Heart left ventricle (tissue), 16 donors: Measurements from ENCODE around the gene BTBD1. TPM values are rescaled to one million over a fixed set of nuclear protein-coding genes. Genes with fewer than 3 reads are reported as not detected.
A peak's percentile ranks its signal among the peaks of the same experiment; 100 is the strongest.

Source experiments
- ATAC-seq, 4 donors: fragments of 200-7000 bp; cut with Tn5 transposase; one replicate each; pipeline ENCODE4 v1.9.1; 2020 to 2022; ENCODE audit warnings: moderate library complexity in 4 of 4, mild to moderate bottlenecking in 3 of 4, moderate number of reproducible peaks in 1 of 4
- DNase-seq, 5 donors: peaks; one replicate each; pipeline ENCODE4 v3.0.0-alpha.2; 2020
- H3K27ac ChIP-seq, 12 donors: fragments of 200-600 bp; sonication (generic) in 4 of 12; one replicate each; pipeline versions ENCODE4 v1.5.0 to v1.8.0; 2016 to 2022; ENCODE audit warnings: mild to moderate bottlenecking in 2 of 12
- H3K27me3 ChIP-seq, 9 donors: fragments of 200-600 bp; sonication (generic) in 2 of 9; one replicate each; pipeline versions ENCODE4 v1.5.1 to v1.8.0; 2016 to 2022; ENCODE audit warnings: mild to moderate bottlenecking in 3 of 9
- H3K36me3 ChIP-seq, 9 donors: fragments of 200-600 bp; sonication (generic) in 2 of 9; one replicate each; pipeline versions ENCODE4 v1.5.0 to v1.8.0; 2018 to 2022; ENCODE audit warnings: mild to moderate bottlenecking in 2 of 9
- H3K4me1 ChIP-seq, 12 donors: fragments of 200-600 bp; sonication (generic) in 4 of 12; one replicate each; pipeline versions ENCODE4 v1.5.0 to v1.8.0; 2016 to 2022; ENCODE audit warnings: mild to moderate bottlenecking in 3 of 12
- H3K4me3 ChIP-seq, 12 donors: fragments of 200-600 bp; sonication (generic) in 4 of 12; one replicate each; pipeline versions ENCODE4 v1.5.0 to v1.8.0; 2017 to 2022; ENCODE audit warnings: mild to moderate bottlenecking in 9 of 12, moderate library complexity in 4 of 12
- H3K9me3 ChIP-seq, 12 donors: fragments of 200-600 bp; sonication (generic) in 4 of 12; one replicate each; pipeline versions ENCODE4 v1.5.0 to v1.8.0; 2016 to 2022; ENCODE audit warnings: mild to moderate bottlenecking in 1 of 12
- CTCF ChIP-seq, 12 donors: fragments of 200-600 bp; sonication (generic) in 4 of 12; IDR thresholded peaks; one replicate each; pipeline versions ENCODE4 v1.5.0 to v1.8.0; 2018 to 2022; ENCODE audit warnings: antibody characterized with exemption in 12 of 12, mild to moderate bottlenecking in 5 of 12
- POLR2A ChIP-seq, 2 donors: fragments of 450-650 bp; IDR thresholded peaks; one replicate each; pipeline ENCODE4 v1.6.1; 2017; ENCODE audit warnings: antibody characterized with exemption in 2 of 2, mild to moderate bottlenecking in 2 of 2, moderate library complexity in 2 of 2
- WGBS, 4 donors: extraction: QIAGEN DNeasy Blood & Tissue Kit in 2 of 4; methylation state at CpG; one replicate each; pipeline versions ENCODE4 v1.1.5 to v1.1.7; 2013 to 2018; 5-methylcytosine and 5-hydroxymethylcytosine counted together
- intact Hi-C, 10 donors: fragments of 100-400 bp; cut with DNase I; formaldehyde crosslinking; loops; one replicate each; pipeline versions ENCODE4 v1.11.1 to v1.14.2; 2022
- polyA plus RNA-seq, 2 donors: library from polyadenylated mRNA; stranded (reverse); fragments of 200-250 nt; gene quantifications; one replicate each; pipeline ENCODE4 v1.2.3, GENCODE V29; 2013
- total RNA-seq, 9 donors: library from RNA; depleted of rRNA in 2 of 9; stranded (reverse); fragments of >200 nt in 2 of 9; fragmentation: NEBNext Ultra II Directional in 3 of 9; extraction: Animal tissue kit (Norgen Biotek cat#: 25700) in 3 of 9; gene quantifications; one replicate each; pipeline versions ENCODE4 v1.1.0 to v1.2.4, GENCODE V29; 2016 to 2023
- donor health status: ischemic (EF 13 %, LVEDD 7.1; RV severe dilation, severe dysfunction).
- donor health status: healthy with polysubstance abuse.
- donor health status: DM: no; HTN: yes; CAD: no.
- donor health status: DM: no; HTN: no; CAD: no.
- donor health status: ischemic (EF 25% LVEDD 6.9; RV normal size, moderate dysfunction).
- donor health status: ischemic (EF 25% LVEDD 5.7; RV mildly dilated, moderate dysfunction).
- donor health status: healthy.
- donor health status: DM: yes; HTN: yes; CAD: no.
- donor health status: ischemic (EF 35%, LVEDD 5.7; RV mildly dilated, moderate dysfunction).
- donor health status: nonischemic (EF 11% LVEDD 7.7; RV severe dilation, severe dysfunction).
- donor health status: DM: yes; HTN: yes; CAD: no.
- donor health status: PGD.
- donor health status: ischemic (EF 29% LVEDD 5.4; RV normal size, mild dysfunction).
- donor health status: nonischemic (EF 23%, LVEDD 6.1; RV moderate dilation, normal function).

BTBD1 gene
- total and polyA plus RNA-seq, 11 donors, result 15.2 to 192 (median 136) TPM

DNA sequence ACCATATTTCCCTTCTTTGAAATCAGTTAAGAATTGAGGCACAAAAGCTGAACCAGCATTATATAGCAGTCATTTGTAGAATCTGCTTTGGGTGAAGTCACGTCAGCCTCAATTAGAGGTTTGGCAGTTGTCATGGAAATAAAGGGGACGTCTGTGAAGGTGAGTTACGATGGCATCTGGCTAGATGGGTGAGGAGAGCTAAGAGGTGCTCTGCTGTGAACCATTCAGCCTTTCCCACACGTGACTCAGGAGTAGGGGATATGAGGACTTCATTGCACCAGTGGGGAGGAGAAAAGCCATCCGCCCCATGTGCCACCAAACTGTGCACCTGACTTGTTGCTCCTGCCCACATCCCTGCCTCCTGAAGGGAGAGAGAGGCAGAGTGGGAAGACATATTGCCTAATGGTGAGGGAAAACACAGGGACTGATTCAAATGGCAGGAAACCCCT is 52.8 kb downstream of the BTBD1 start:
- H3K27ac ChIP-seq, result no peak overlapping the region
- H3K36me3 ChIP-seq, result peaks cover under 1 to 53% (median 43%) of the 10 kb centered on the region in 9 donors
- H3K4me1 ChIP-seq, result peaks cover 0 to 31% (median 20%) of the 10 kb centered on the region in 12 donors
- no peak overlapping the region for H3K4me3 ChIP-seq
- intact Hi-C loops, result loop anchor here (5.0 to 10.0 kb wide), 6 partner anchors 51 to 479 kb away; partner anchors contain the start of genes HDGFL3 (in 9 of the 10), BTBD1 (in 6 of the 10) and TM6SF1 (in 1 of the 10)
- ATAC-seq (no peak), DNase-seq (no peak)
- 69 to 79% (median 73%) methylated on average over 5 of the region's 5 CpGs for WGBS, 4 donors
- no peak for TF ChIP-seq CTCF (IDR thresholded peaks at IDR 0.05)
- H3K9me3 ChIP-seq, result no peaks in the 10 kb centered on the region
- no peaks in the 10 kb centered on the region for H3K27me3 ChIP-seq

GRCh38 chr15:83012636-83013035 is 54.4 kb downstream of the BTBD1 start:
- peaks cover 0 to 53% (median 44%) of the 10 kb centered on the region in 9 donors for H3K36me3 ChIP-seq
- 94 to 96% (median 95%) methylated on average over 6 of the region's 6 CpGs for WGBS, 4 donors
- H3K9me3 ChIP-seq, result no peaks in the 10 kb centered on the region
- H3K27ac ChIP-seq, result no peak overlapping the region
- DNase-seq, result no peak
- ATAC-seq, result no peak
- H3K4me1 ChIP-seq, result peaks cover 0 to 31% (median 20%) of the 10 kb centered on the region in 12 donors
- intact Hi-C loops, result loop anchor here (5.0 to 10.0 kb wide), 6 partner anchors 52 to 478 kb away; partner anchors contain the start of genes HDGFL3 (in 9 of the 10), BTBD1 (in 6 of the 10) and TM6SF1 (in 1 of the 10)
- no peak for TF ChIP-seq POLR2A (IDR thresholded peaks at IDR 0.05)
- TF ChIP-seq CTCF (IDR thresholded peaks at IDR 0.05), result no peak
- no peaks in the 10 kb centered on the region for H3K27me3 ChIP-seq
- H3K4me3 ChIP-seq, result peak overlapping the region in 1 of 12 donors; percentile 83

- peak overlapping the region; percentile 14 to 90 (median 82) for H3K27ac ChIP-seq
- no peak for DNase-seq
- ATAC-seq, result no peak
Measured at GRCh38 chr15:83012076-83012426, 55.0 kb downstream of the BTBD1 start.

More at GRCh38 chr15:83012076-83012426, 55.0 kb downstream of the BTBD1 start:
- Histone ChIP-seq H3K36me3 (peaks cover 0 to 53% (median 44%) of the 10 kb centered on the region in 9 donors), H3K9me3 (no peaks in the 10 kb centered on the region), H3K27me3 (no peaks in the 10 kb centered on the region), H3K4me3 (peak overlapping the region in 11 of 12 donors; percentile 67 to 100 (median 88)), H3K4me1 (peaks cover 0 to 31% (median 20%) of the 10 kb centered on the region in 12 donors)
- WGBS, 4 donors, result 47 to 80% (median 58%) methylated on average over 9 of the region's 9 CpGs
- intact Hi-C loops, result loop anchor here (5.0 to 10.0 kb wide), 6 partner anchors 53 to 477 kb away; partner anchors contain the start of genes HDGFL3 (in 9 of the 10), BTBD1 (in 6 of the 10) and TM6SF1 (in 1 of the 10)
- TF ChIP-seq POLR2A (IDR thresholded peaks at IDR 0.05) (no peak), CTCF (IDR thresholded peaks at IDR 0.05) (no peak)
